Body of pancreas (tissue), 4 donors: ENCODE measurements around the gene CUZD1. TPM values are rescaled to one million over a fixed set of nuclear protein-coding genes. Genes with fewer than 3 reads are reported as not detected.

Source experiments
- ATAC-seq: fragments of 150-250 bp; one replicate; pipeline ENCODE4 v1.9.1; 2016
- DNase-seq, 4 donors: peaks; one replicate each; pipeline ENCODE4 v3.0.0-alpha.2; 2019
- H3K27ac ChIP-seq, 4 donors: fragments of 200-600 bp; sonication (generic); 1 replicate in 3 of 4; 2 replicates in 1 of 4; pipeline versions ENCODE4 v1.5.1 to v1.6.1; 2016 to 2019; ENCODE audit warnings: mild to moderate bottlenecking in 1 of 4, mixed read lengths in 1 of 4, moderate library complexity in 1 of 4
- H3K27me3 ChIP-seq, 2 donors: fragments of 200-600 bp; sonication (generic); one replicate each; pipeline ENCODE4 v1.6.0; 2016; ENCODE audit warnings: mild to moderate bottlenecking in 1 of 2
- H3K36me3 ChIP-seq, 2 donors: fragments of 200-600 bp; sonication (generic); replicated peaks in 1 of 2; 2 replicates each; pipeline ENCODE4 v1.5.1; 2016; ENCODE audit warnings: low read depth in 2 of 2; ENCODE audit not compliant: insufficient read depth in 1 of 2
- H3K4me1 ChIP-seq: fragments of 200-600 bp; sonication (generic); one replicate; pipeline ENCODE4 v1.6.0; 2016
- H3K4me3 ChIP-seq, 2 donors: fragments of 200-600 bp; sonication (generic); 1 replicate in 1 of 2; 2 replicates in 1 of 2; pipeline ENCODE4 v1.5.1; 2016 to 2019
- H3K9me3 ChIP-seq, 3 donors: fragments of 200-600 bp; sonication (generic); 1 replicate in 2 of 3; 2 replicates in 1 of 3; pipeline ENCODE4 v1.5.1; 2016
- CTCF ChIP-seq, 7 experiments: fragments of 450-650 bp in 4 of 7; fragments of 200-600 bp in 3 of 7; sonication (generic) in 3 of 7; IDR thresholded peaks; one replicate each; pipeline ENCODE4 v1.5.1; 2016 to 2019; ENCODE audit warnings: antibody characterized with exemption in 7 of 7
- POLR2A ChIP-seq, 3 donors: fragments of 450-650 bp; IDR thresholded peaks; one replicate each; pipeline ENCODE4 v1.6.1; 2016; ENCODE audit warnings: antibody characterized with exemption in 3 of 3, mild to moderate bottlenecking in 2 of 3
- WGBS, 2 donors: methylation state at CpG; one replicate each; pipeline ENCODE4 v1.1.5; 2017; 5-methylcytosine and 5-hydroxymethylcytosine counted together
- intact Hi-C: fragments of 100-400 bp; cut with DNase I; formaldehyde crosslinking; loops from one replicate; pipeline ENCODE4 v1.15.1; 2023
- total RNA-seq, 2 donors: library from RNA; depleted of rRNA; stranded (reverse); fragments of >200 nt; gene quantifications; one replicate each; pipeline ENCODE4 v1.1.0, GENCODE V29; 2016

The CUZD1 gene
- total RNA-seq = 100 to 1,000 TPM; 225 to 837 TPM

DNA sequence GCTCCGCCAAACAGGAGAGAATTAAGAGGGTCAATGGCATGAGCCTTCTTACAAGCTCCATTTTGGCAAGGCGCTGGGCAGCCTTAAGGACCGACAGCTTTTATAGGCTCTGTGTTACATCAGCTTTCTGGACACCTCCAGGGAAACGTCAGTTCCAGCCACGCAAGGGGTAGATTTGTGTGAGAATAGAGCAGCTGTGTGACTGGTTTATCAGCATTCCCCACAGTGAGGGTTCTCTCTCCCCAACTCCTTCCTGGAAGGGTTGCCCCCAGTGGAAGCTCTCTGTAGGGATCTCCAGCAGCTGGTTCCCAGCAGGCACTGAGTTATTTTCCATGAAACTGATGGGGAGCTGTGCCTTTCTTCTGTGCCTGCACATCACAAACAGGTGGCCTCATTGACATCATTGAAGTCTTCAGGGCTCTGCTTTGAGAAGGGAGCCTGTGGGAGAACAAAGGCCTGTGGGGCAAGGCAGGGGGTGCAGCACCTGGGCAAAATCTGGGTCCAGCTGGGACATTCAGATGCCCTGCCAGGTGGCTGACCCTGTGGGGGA is at the start of gene CUZD1:
Gene CUZD1, minus strand, starts transcription at position 75 of the 550 bp plus-strand sequence. Its CDS starts 14 bp downstream, at position 61.
- H3K4me1 ChIP-seq = peaks cover 54% of the 10 kb centered on the region
- no peaks in the 10 kb centered on the region for H3K9me3 ChIP-seq
- peak; percentile 86 for ATAC-seq
- 33 to 43% methylated on average over 5 of the region's 5 CpGs for WGBS, 2 donors
- peak; percentile 91 to 97 (median 93) for DNase-seq
- TF ChIP-seq CTCF (IDR thresholded peaks at IDR 0.05) (peak in 5 of 7 experiments; percentile 12 to 61 (median 44)), POLR2A (IDR thresholded peaks at IDR 0.05) (peak; percentile 68 to 99 (median 99))
- intact Hi-C loops = no loop called here
- no peaks in the 10 kb centered on the region for H3K27me3 ChIP-seq
- peak within 1 kb of the TSS; percentile 39 to 40 for H3K4me3 ChIP-seq
- H3K36me3 ChIP-seq = peaks cover 0 to 6% of the 10 kb centered on the region in 2 donors
- H3K27ac ChIP-seq = peak within 1 kb of the TSS; percentile 57 to 93 (median 84)

DNA sequence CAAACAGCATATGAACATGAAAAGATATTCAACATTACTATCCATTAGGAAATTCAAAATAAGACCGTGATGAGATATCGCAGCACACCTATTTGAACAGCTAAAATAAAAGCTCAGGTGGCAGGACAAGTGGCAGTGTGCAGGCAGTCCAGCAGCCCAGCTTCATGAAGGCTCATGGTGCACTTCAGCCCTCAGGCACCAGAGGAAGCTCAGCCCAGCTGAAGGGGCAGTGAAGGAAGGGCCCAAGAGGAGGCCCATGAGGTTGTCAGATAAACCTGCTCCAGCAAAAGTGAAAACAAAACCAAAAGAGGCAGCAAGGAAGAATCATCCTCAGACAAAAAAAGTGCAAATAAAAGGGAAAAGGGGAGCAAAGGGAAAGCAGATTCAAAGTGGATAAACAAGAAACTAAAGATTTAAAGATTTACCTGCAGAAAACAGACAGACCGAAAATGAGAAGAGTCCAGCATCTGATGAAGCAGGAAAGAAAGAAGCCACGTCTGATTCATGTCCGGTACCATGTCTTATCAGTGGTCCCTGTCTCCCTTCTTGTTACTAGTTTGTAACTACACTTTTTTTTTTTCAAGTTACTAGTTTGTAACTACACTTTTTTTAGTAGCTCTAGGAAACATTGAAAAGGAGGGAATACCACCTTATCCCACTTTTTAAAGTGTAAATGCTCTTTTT is 48.7 kb upstream of the CUZD1 start:
- WGBS, 2 donors = 78 to 91% methylated on average over 5 of the region's 5 CpGs
- no peaks in the 10 kb centered on the region for H3K27me3 ChIP-seq
- intact Hi-C loops = no loop called here

DNA sequence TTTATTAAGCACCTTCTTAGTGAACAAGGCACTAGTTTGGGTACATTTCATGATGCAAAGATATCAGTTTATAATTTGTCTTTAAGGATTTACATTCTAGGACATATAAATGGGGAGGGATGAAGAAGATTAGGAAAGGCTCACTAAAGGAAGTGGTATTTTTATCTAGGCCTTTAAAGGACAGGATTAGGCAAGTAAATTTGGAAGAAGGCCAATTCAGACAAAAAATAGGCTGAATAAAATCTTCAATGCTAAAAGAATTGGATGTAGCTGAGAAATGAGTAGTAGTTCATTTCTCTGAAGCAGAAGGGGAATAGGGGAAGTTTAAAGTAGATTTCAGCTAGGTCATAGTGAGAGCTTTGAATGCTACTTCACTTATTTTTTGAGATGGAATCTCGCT is 38.5 kb upstream of the CUZD1 start:
- TF ChIP-seq CTCF (IDR thresholded peaks at IDR 0.05) = no peak
- TF ChIP-seq POLR2A (IDR thresholded peaks at IDR 0.05) = no peak
- ATAC-seq = no peak
- H3K27me3 ChIP-seq = no peaks in the 10 kb centered on the region
- WGBS, 2 donors = 93 to 95% methylated on average over 1 of the region's 1 CpG
- H3K4me1 ChIP-seq = peaks cover 9% of the 10 kb centered on the region
- no peaks in the 10 kb centered on the region for H3K9me3 ChIP-seq
- H3K4me3 ChIP-seq = no peak overlapping the region
- no peak overlapping the region for H3K27ac ChIP-seq
- DNase-seq = no peak
- no peaks in the 10 kb centered on the region for H3K36me3 ChIP-seq
- intact Hi-C loops = no loop called here

More for the DNA sequence above, 48.7 kb upstream of the CUZD1 start:
- DNase-seq (no peak), ATAC-seq (no peak)
- no peaks in the 10 kb centered on the region for H3K36me3 ChIP-seq
- no peaks in the 10 kb centered on the region for H3K4me1 ChIP-seq
- TF ChIP-seq POLR2A (IDR thresholded peaks at IDR 0.05) (no peak), CTCF (IDR thresholded peaks at IDR 0.05) (no peak)
- H3K27ac ChIP-seq = no peak overlapping the region
- H3K9me3 ChIP-seq = no peaks in the 10 kb centered on the region
- H3K4me3 ChIP-seq = no peak overlapping the region

- H3K4me1 ChIP-seq = peaks cover 16% of the 10 kb centered on the region
- intact Hi-C loops = no loop called here
- no peak overlapping the region for H3K4me3 ChIP-seq
- no peaks in the 10 kb centered on the region for H3K9me3 ChIP-seq
- no peak overlapping the region for H3K27ac ChIP-seq
- DNase-seq (no peak), ATAC-seq (no peak)
- no peaks in the 10 kb centered on the region for H3K36me3 ChIP-seq
- no peak for TF ChIP-seq POLR2A (IDR thresholded peaks at IDR 0.05)
- no peak for TF ChIP-seq CTCF (IDR thresholded peaks at IDR 0.05)
- H3K27me3 ChIP-seq = no peaks in the 10 kb centered on the region
Observed at GRCh38 chr10:122882766-122883165, 37.1 kb upstream of the CUZD1 start.
